Liver (tissue), 9 donors: ENCODE results near the gene TNS1. TPM values are rescaled to one million over a fixed set of nuclear protein-coding genes. Genes with fewer than 3 reads are reported as not detected.

Experiments used
- DNase-seq: peaks from one replicate; pipeline ENCODE4 v3.0.0-alpha.2; 2017; ENCODE audit warnings: low spot score
- H3K27ac ChIP-seq, 2 donors: one replicate each; pipeline ENCODE4 v1.7.0; 2013; ENCODE audit warnings: inconsistent platforms in 2 of 2, low read length in 2 of 2, control low read depth in 1 of 2, low read depth in 1 of 2, mild to moderate bottlenecking in 1 of 2
- H3K27me3 ChIP-seq, 4 donors: one replicate each; pipeline versions ENCODE4 v1.6.1 to v1.7.0; 2013; ENCODE audit warnings: low read length in 3 of 4, inconsistent platforms in 1 of 4, mild to moderate bottlenecking in 1 of 4, moderate library complexity in 1 of 4; ENCODE audit not compliant: control insufficient read depth in 4 of 4, insufficient read depth in 4 of 4
- H3K36me3 ChIP-seq, 4 donors: one replicate each; pipeline versions ENCODE4 v1.6.1 to v1.7.0; 2013; ENCODE audit warnings: low read length in 3 of 4, mild to moderate bottlenecking in 3 of 4, low read depth in 1 of 4, moderate library complexity in 1 of 4; ENCODE audit not compliant: control insufficient read depth in 4 of 4, insufficient read depth in 3 of 4
- H3K4me1 ChIP-seq, 4 donors: one replicate each; pipeline versions ENCODE4 v1.6.1 to v1.7.0; 2013; ENCODE audit warnings: low read length in 3 of 4, mild to moderate bottlenecking in 3 of 4, moderate library complexity in 1 of 4; ENCODE audit not compliant: control insufficient read depth in 4 of 4, insufficient read depth in 4 of 4
- H3K4me3 ChIP-seq, 3 donors: one replicate each; pipeline versions ENCODE4 v1.6.1 to v1.7.0; 2013; ENCODE audit warnings: low read length in 3 of 3, control low read depth in 1 of 3, low read depth in 1 of 3, mild to moderate bottlenecking in 1 of 3
- H3K9ac ChIP-seq, 2 donors: one replicate each; pipeline ENCODE4 v1.7.0; 2013; ENCODE audit warnings: low read length in 2 of 2, mild to moderate bottlenecking in 2 of 2, moderate library complexity in 2 of 2, control low read depth in 1 of 2, low read depth in 1 of 2
- H3K9me3 ChIP-seq, 4 donors: one replicate each; pipeline versions ENCODE4 v1.6.1 to v1.7.0; 2013; ENCODE audit warnings: low read length in 3 of 4; ENCODE audit not compliant: control insufficient read depth in 4 of 4
- ATF3 ChIP-seq: IDR thresholded peaks from 2 replicates; pipeline ENCODE4 v1.6.1; 2016; ENCODE audit warnings: antibody characterized with exemption
- CTCF ChIP-seq: fragments of 150-350 bp; IDR thresholded peaks from 2 replicates; pipeline ENCODE4 v1.5.1; 2017; ENCODE audit warnings: improper control_type of control experiment, low read depth, low read length; ENCODE audit not compliant: missing input control
- EGR1 ChIP-seq, 2 donors: IDR thresholded peaks; 2 replicates each; pipeline ENCODE4 v1.6.1; 2016 to 2018; ENCODE audit warnings: antibody characterized with exemption in 2 of 2, low read depth in 2 of 2
- FOXA1 ChIP-seq: IDR thresholded peaks from 2 replicates; pipeline ENCODE4 v1.6.1; 2016; ENCODE audit warnings: antibody characterized with exemption
- FOXA2 ChIP-seq: IDR thresholded peaks from 2 replicates; pipeline ENCODE4 v1.6.1; 2016; ENCODE audit warnings: antibody characterized with exemption
- GABPA ChIP-seq, 2 donors: IDR thresholded peaks in 1 of 2; conservative IDR thresholded peaks in 1 of 2; 2 replicates each; pipeline ENCODE4 v1.6.1; 2016; ENCODE audit warnings: antibody characterized with exemption in 2 of 2, mild to moderate bottlenecking in 1 of 2, moderate library complexity in 1 of 2
- HNF4A ChIP-seq, 2 donors: conservative IDR thresholded peaks; 2 replicates each; pipeline ENCODE4 v1.6.1; 2016; ENCODE audit warnings: antibody characterized with exemption in 2 of 2, mild to moderate bottlenecking in 2 of 2
- HNF4G ChIP-seq: IDR thresholded peaks from 2 replicates; pipeline ENCODE4 v1.6.1; 2016; ENCODE audit warnings: antibody characterized with exemption
- JUND ChIP-seq, 2 donors: IDR thresholded peaks; 2 replicates each; pipeline ENCODE4 v1.6.1; 2016; ENCODE audit warnings: antibody characterized with exemption in 2 of 2
- MAX ChIP-seq: IDR thresholded peaks from 2 replicates; pipeline ENCODE4 v1.6.1; 2016; ENCODE audit warnings: antibody characterized with exemption
- NR2F2 ChIP-seq: IDR thresholded peaks from 2 replicates; pipeline ENCODE4 v1.6.1; 2016; ENCODE audit warnings: antibody characterized with exemption
- RAD21 ChIP-seq, 2 donors: IDR thresholded peaks; 2 replicates each; pipeline ENCODE4 v1.6.1; 2016; ENCODE audit warnings: antibody characterized with exemption in 2 of 2, mild to moderate bottlenecking in 2 of 2
- REST ChIP-seq: IDR thresholded peaks from 2 replicates; pipeline ENCODE4 v1.6.1; 2016; ENCODE audit warnings: antibody characterized with exemption, mild to moderate bottlenecking
- RXRA ChIP-seq, 2 donors: IDR thresholded peaks; 2 replicates each; pipeline ENCODE4 v1.6.1; 2017 to 2018; ENCODE audit warnings: antibody characterized with exemption in 2 of 2, mild to moderate bottlenecking in 1 of 2
- SP1 ChIP-seq: IDR thresholded peaks from 2 replicates; pipeline ENCODE4 v1.6.1; 2018; ENCODE audit warnings: antibody characterized with exemption, mild to moderate bottlenecking
- TAF1 ChIP-seq: conservative IDR thresholded peaks from 2 replicates; pipeline ENCODE4 v1.6.1; 2016; ENCODE audit warnings: antibody characterized with exemption, mild to moderate bottlenecking
- YY1 ChIP-seq: IDR thresholded peaks from 2 replicates; pipeline ENCODE4 v1.6.1; 2016; ENCODE audit warnings: antibody characterized with exemption, mild to moderate bottlenecking
- WGBS: extraction: QIAGEN DNeasy Blood & Tissue Kit; methylation state at CpG from one replicate; pipeline ENCODE4 v1.1.7; 2013; 5-methylcytosine and 5-hydroxymethylcytosine counted together
- polyA plus RNA-seq, 2 donors: library from polyadenylated mRNA; stranded (reverse) in 1 of 2; unstranded in 1 of 2; fragments of 200-250 nt in 1 of 2; fragments of >200 nt in 1 of 2; fragmentation: Nextera tagmentation in 1 of 2; extraction: Ambion mirVana in 1 of 2; gene quantifications; one replicate each; pipeline versions ENCODE4 v1.2.1 to v1.2.3, GENCODE V29; 2013 to 2015
- total RNA-seq, 2 donors: library from RNA; depleted of rRNA; stranded (reverse); fragments of >200 nt; gene quantifications; one replicate each; pipeline ENCODE4 v1.2.3, GENCODE V29; 2014
- TF ChIP-seq, protein P1 (sequence below): IDR thresholded peaks from 2 replicates; pipeline ENCODE4 v1.6.1; 2016; ENCODE audit warnings: antibody characterized with exemption
- donor health status: healthy.
- donor health status: healthy.
- donor health status: healthy.
- donor health status: healthy.
- donor health status: healthy.

TNS1 gene
- total and polyA plus RNA-seq, 4 donors: 16.3 to 128 (median 57.3) TPM

DNA sequence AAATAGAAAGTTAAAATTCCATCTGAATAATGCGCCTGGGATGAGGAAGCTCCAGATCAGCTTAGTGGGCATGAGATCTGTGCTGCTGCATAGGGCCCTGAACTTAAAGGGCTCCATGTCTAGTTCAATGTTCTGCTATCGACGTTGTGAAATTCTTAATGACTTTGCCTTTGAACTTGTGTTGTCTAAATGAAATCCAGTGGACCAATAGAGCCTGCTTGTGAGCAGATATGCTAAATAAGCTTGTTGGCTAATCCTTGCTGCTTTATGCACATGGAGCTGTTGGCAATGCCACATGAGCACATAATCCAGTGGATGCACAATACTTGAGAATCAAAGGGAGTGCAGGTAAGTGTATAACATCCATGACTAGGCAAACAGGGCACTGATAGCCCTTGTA is 228.6 kb downstream of the TNS1 start:
- TF ChIP-seq JUND (IDR thresholded peaks at IDR 0.05) (no peak), GABPA (IDR thresholded peaks at IDR 0.05 in 1 of 2, conservative IDR thresholded peaks at IDR 0.05 in 1 of 2) (no peak), SP1 (peak; percentile 77), YY1 (no peak), EGR1 (IDR thresholded peaks at IDR 0.05; ENCODE audit: low read depth in 2 of 2) (no peak), CTCF (no peak), ATF3 (no peak), HNF4G (peak; percentile 15), RXRA (IDR thresholded peaks at IDR 0.05) (peak; percentile 70 to 83), NR2F2 (no peak), MAX (peak; percentile 61)
- TF ChIP-seq, protein P1, sequence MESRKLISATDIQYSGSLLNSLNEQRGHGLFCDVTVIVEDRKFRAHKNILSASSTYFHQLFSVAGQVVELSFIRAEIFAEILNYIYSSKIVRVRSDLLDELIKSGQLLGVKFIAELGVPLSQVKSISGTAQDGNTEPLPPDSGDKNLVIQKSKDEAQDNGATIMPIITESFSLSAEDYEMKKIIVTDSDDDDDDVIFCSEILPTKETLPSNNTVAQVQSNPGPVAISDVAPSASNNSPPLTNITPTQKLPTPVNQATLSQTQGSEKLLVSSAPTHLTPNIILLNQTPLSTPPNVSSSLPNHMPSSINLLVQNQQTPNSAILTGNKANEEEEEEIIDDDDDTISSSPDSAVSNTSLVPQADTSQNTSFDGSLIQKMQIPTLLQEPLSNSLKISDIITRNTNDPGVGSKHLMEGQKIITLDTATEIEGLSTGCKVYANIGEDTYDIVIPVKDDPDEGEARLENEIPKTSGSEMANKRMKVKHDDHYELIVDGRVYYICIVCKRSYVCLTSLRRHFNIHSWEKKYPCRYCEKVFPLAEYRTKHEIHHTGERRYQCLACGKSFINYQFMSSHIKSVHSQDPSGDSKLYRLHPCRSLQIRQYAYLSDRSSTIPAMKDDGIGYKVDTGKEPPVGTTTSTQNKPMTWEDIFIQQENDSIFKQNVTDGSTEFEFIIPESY: peak; percentile 10
- Histone ChIP-seq H3K4me1 (peaks cover 0 to 17% (median 12%) of the 10 kb centered on the region in 4 donors), H3K4me3 (no peak overlapping the region), H3K27ac (no peak overlapping the region), H3K9ac (no peak overlapping the region), H3K9me3 (no peaks in the 10 kb centered on the region), H3K36me3 (no peaks in the 10 kb centered on the region), H3K27me3 (no peaks in the 10 kb centered on the region)
- DNase-seq: no peak
- 43% methylated on average over 3 of the region's 3 CpGs for WGBS

DNA sequence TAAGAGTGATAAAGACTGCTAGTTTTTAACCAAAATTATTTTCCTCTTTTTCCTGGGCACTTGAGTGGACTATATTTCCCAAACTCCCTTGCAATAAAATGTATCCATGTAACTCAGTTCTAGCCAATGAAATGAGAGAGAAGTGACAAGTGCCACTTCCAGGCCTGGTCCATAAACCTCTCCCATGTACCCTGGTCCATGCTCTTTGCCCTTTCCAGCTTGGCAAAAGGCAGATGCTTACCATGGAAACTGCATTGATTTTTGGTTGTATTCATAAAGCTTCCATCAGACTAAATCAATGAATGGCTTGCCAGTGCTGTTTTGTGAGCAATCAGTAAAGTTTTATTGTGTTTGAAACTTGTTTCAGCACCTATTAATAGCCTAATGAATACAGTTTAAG is 229.3 kb downstream of the TNS1 start:
- TF ChIP-seq MAX: peak; percentile 75
- TF ChIP-seq, protein P1: peak; percentile 60
- peak; percentile 11 for TF ChIP-seq ATF3
- peak; percentile 48 for TF ChIP-seq NR2F2
- TF ChIP-seq SP1: peak; percentile 88
- TF ChIP-seq EGR1 (IDR thresholded peaks at IDR 0.05; ENCODE audit: low read depth in 2 of 2): no peak
- TF ChIP-seq JUND (IDR thresholded peaks at IDR 0.05): peak in 1 of 2 donors; percentile 32
- TF ChIP-seq RAD21 (IDR thresholded peaks at IDR 0.05): peak in 1 of 2 donors; percentile 10
- peak in 1 of 2 donors; percentile 48 for TF ChIP-seq GABPA (IDR thresholded peaks at IDR 0.05 in 1 of 2, conservative IDR thresholded peaks at IDR 0.05 in 1 of 2)
- TF ChIP-seq REST: peak; percentile 29
- TF ChIP-seq HNF4G: peak; percentile 98
- no peak for TF ChIP-seq TAF1
- TF ChIP-seq CTCF: no peak
- TF ChIP-seq RXRA (IDR thresholded peaks at IDR 0.05): peak; percentile 90 to 91
- no peak for TF ChIP-seq FOXA1
- peak; percentile 28 for TF ChIP-seq FOXA2
- TF ChIP-seq YY1: peak; percentile 78
- TF ChIP-seq HNF4A (conservative IDR thresholded peaks at IDR 0.05): peak; percentile 100
- DNase-seq: no peak
- H3K27me3 ChIP-seq: no peaks in the 10 kb centered on the region
- no peaks in the 10 kb centered on the region for H3K9me3 ChIP-seq
- H3K27ac ChIP-seq: no peak overlapping the region
- no peaks in the 10 kb centered on the region for H3K36me3 ChIP-seq
- H3K4me1 ChIP-seq: peaks cover 0 to 17% (median 12%) of the 10 kb centered on the region in 4 donors
- no peak overlapping the region for H3K9ac ChIP-seq
- H3K4me3 ChIP-seq: no peak overlapping the region
